Naive thymus-derived CD4-positive, alpha-beta T cell (primary cell): ENCODE results near the gene ORC1. TPM values are rescaled to one million over a fixed set of nuclear protein-coding genes. Genes with fewer than 3 reads are reported as not detected.
A peak's percentile ranks its signal among the peaks of the same experiment; 100 is the strongest.

Experiments used
- ATAC-seq: fragments of 150-1000 bp; cut with Tn5 transposase; 2 replicates; pipeline ENCODE4 v1.10.0; 2021; ENCODE audit warnings: mild to moderate bottlenecking, moderate library complexity
- CTCF ChIA-PET: fragments of 350-600 bp; sonication (Branson Sonifier 250); formaldehyde crosslinking; loops from one replicate; lab custom pipeline; 2021; ENCODE audit warnings: antibody characterized with exemption; lab: Charles Lee
- POLR2A ChIA-PET: fragments of 350-600 bp; sonication (Branson Sonifier 250); formaldehyde crosslinking; loops from one replicate; lab custom pipeline; 2021; ENCODE audit warnings: antibody characterized with exemption, inconsistent platforms; lab: Charles Lee
- DNase-seq, 9 donors: peaks; one replicate each; pipeline versions ENCODE4 v3.0.0 to v3.0.0-alpha.2; 2020 to 2022; ENCODE audit warnings: mixed read lengths in 1 of 9
- H3K27ac ChIP-seq: one replicate; pipeline ENCODE4 v1.7.0; 2013; ENCODE audit warnings: mild to moderate bottlenecking, low read depth, low read length, moderate library complexity
- H3K27me3 ChIP-seq, 2 donors: one replicate each; pipeline ENCODE4 v1.7.0; 2013; ENCODE audit warnings: low read length in 2 of 2, mild to moderate bottlenecking in 2 of 2, moderate library complexity in 2 of 2; ENCODE audit not compliant: control insufficient read depth in 2 of 2, insufficient read depth in 2 of 2
- H3K36me3 ChIP-seq, 3 experiments: 1 replicate in 2 of 3; 2 replicates in 1 of 3; pipeline ENCODE4 v1.7.0; 2013; ENCODE audit warnings: low read length in 3 of 3, mild to moderate bottlenecking in 3 of 3, moderate library complexity in 1 of 3; ENCODE audit not compliant: insufficient read depth in 3 of 3, control insufficient read depth in 2 of 3
- H3K4me1 ChIP-seq, 2 donors: one replicate each; pipeline ENCODE4 v1.7.0; 2013; ENCODE audit warnings: low read length in 2 of 2, mild to moderate bottlenecking in 2 of 2, moderate library complexity in 1 of 2; ENCODE audit not compliant: control insufficient read depth in 2 of 2, insufficient read depth in 2 of 2
- H3K4me3 ChIP-seq: 2 replicates; pipeline ENCODE4 v1.7.0; 2013; ENCODE audit warnings: mild to moderate bottlenecking, low read length
- H3K9me3 ChIP-seq, 3 experiments: 1 replicate in 2 of 3; 2 replicates in 1 of 3; pipeline ENCODE4 v1.7.0; 2013; ENCODE audit warnings: low read length in 3 of 3; ENCODE audit not compliant: control insufficient read depth in 2 of 3
- H3K27ac Mint-ChIP-seq, 9 donors: one replicate each; pipeline ENCODE4 v1.8.0; 2020 to 2022; ENCODE audit warnings: mixed read lengths in 9 of 9, mild to moderate bottlenecking in 8 of 9, moderate library complexity in 5 of 9, inconsistent platforms in 2 of 9
- H3K27me3 Mint-ChIP-seq, 5 donors: one replicate each; pipeline ENCODE4 v1.8.0; 2021 to 2022; ENCODE audit warnings: mixed read lengths in 5 of 5, mild to moderate bottlenecking in 1 of 5
- H3K36me3 Mint-ChIP-seq, 5 donors: one replicate each; pipeline ENCODE4 v1.8.0; 2020 to 2022; ENCODE audit warnings: mixed read lengths in 5 of 5, mild to moderate bottlenecking in 3 of 5, inconsistent platforms in 1 of 5
- H3K4me1 Mint-ChIP-seq, 7 donors: one replicate each; pipeline ENCODE4 v1.8.0; 2020 to 2022; ENCODE audit warnings: mixed read lengths in 7 of 7, mild to moderate bottlenecking in 3 of 7, inconsistent platforms in 1 of 7
- H3K4me3 Mint-ChIP-seq, 10 donors: one replicate each; pipeline ENCODE4 v1.8.0; 2020 to 2022; ENCODE audit warnings: mild to moderate bottlenecking in 10 of 10, mixed read lengths in 10 of 10, moderate library complexity in 6 of 10, inconsistent platforms in 2 of 10
- H3K9me3 Mint-ChIP-seq, 11 donors: one replicate each; pipeline ENCODE4 v1.8.0; 2020 to 2022; ENCODE audit warnings: mixed read lengths in 11 of 11, mild to moderate bottlenecking in 4 of 11, inconsistent platforms in 1 of 11, moderate library complexity in 1 of 11
- intact Hi-C, 2 donors: fragments of 100-400 bp; cut with micrococcal nuclease; formaldehyde crosslinking; loops; one replicate each; pipeline ENCODE4 v1.15.1; 2023
- polyA plus RNA-seq, 2 donors: library from polyadenylated mRNA; unstranded; fragments of 300-500 nt; fragmentation: Illumina TruSeq; gene quantifications; one replicate each; pipeline ENCODE4 v1.2.3, GENCODE V29; 2021
- total RNA-seq, 6 experiments: library from RNA in 5 of 6; stranded (reverse) in 5 of 6; gene quantifications; 1 replicate in 5 of 6; 2 replicates in 1 of 6; pipeline ENCODE4 v1.2.3 and lab custom pipeline; 2021 to 2026

ORC1 gene
- total and polyA plus RNA-seq, 7 experiments from 2014 or later, result 0.74 to 25.2 (median 1.2) TPM; not detected in 1

DNA sequence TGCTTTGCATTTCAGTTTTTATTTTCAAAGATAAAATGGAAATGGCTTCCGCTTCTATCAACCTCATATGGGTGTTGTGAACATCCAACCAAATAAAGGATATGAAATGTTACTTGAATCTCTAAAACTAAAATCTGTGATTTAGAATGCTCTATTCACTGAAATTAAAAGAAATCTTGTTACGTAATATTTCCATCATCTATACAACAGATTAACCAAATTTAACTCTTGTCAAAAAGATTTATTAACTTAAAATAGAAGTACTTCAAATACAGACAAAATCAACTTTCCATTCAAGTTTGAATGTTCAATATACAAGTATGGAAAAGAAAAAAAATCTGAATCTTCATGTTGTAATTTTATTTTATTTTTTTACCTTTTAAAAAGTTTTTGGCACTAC is 18.8 kb upstream of the ORC1 start:
- H3K27ac ChIP-seq, result peak overlapping the region; percentile 63
- ChIA-PET CTCF (interaction anchor here (0.8 to 1.0 kb wide), 3 partner anchors 18 to 263 kb away, joined by 3 to 5 read pairs (median 3); no protein-coding TSS in a partner anchor), POLR2A (interaction anchor here (0.6 to 4.1 kb wide), 6 partner anchors 10 to 280 kb away, joined by 3 to 53 read pairs (median 4); partner anchors contain the start of genes ORC1, PRPF38A and TUT4)
- no peaks in the 10 kb centered on the region for H3K9me3 ChIP-seq
- H3K4me3 ChIP-seq, result no peak overlapping the region
- no peaks in the 10 kb centered on the region for H3K9me3 Mint-ChIP-seq
- H3K27ac Mint-ChIP-seq, result peak overlapping the region in 8 of 9 donors; percentile 35 to 87 (median 72)
- no peaks in the 10 kb centered on the region for H3K27me3 ChIP-seq
- intact Hi-C loops, result loop anchor here (1.0 to 5.0 kb wide), 5 partner anchors 49 to 366 kb away; partner anchors contain the start of genes BTF3L4 (in 2 of the 2), TXNDC12 (in 2 of the 2), CC2D1B (in 1 of the 2) and ZFYVE9 (in 1 of the 2)
- ATAC-seq (no peak), DNase-seq (no peak)
- no peaks in the 10 kb centered on the region for H3K27me3 Mint-ChIP-seq
- H3K4me1 Mint-ChIP-seq, result peaks cover 33 to 84% (median 56%) of the 10 kb centered on the region in 7 donors
- peaks cover 0 to 14% (median 4%) of the 10 kb centered on the region in 3 experiments for H3K36me3 ChIP-seq
- peaks cover 35 to 57% of the 10 kb centered on the region in 2 donors for H3K4me1 ChIP-seq
- H3K36me3 Mint-ChIP-seq, result peaks cover 0 to 33% (median 27%) of the 10 kb centered on the region in 5 donors
- peak overlapping the region in 1 of 10 donors; percentile 37 for H3K4me3 Mint-ChIP-seq

DNA sequence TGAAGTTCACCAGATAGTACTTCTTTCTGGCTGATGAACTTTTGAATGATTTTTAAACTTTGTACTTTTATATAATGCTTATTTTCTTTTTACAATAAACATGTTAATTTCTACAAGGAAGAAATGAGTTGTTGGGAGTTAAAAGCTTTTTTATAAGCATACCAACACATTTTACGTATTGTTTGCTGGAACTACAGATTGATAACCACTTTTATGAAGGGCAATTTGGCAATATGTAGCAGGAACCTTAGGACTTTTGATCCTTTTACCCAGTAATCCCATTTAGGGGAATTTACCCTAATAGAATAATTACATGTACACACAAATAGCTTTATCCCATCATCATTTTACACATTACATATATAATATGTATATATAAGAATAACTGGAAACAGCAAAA is 16.5 kb upstream of the ORC1 start:
- Histone ChIP-seq H3K27me3 (no peaks in the 10 kb centered on the region), H3K4me3 (no peak overlapping the region), H3K4me1 (peaks cover 31 to 49% of the 10 kb centered on the region in 2 donors), H3K27ac (no peak overlapping the region), H3K36me3 (peaks cover 5 to 37% (median 15%) of the 10 kb centered on the region in 3 experiments), H3K9me3 (no peaks in the 10 kb centered on the region)
- H3K9me3 Mint-ChIP-seq, result no peaks in the 10 kb centered on the region
- peak overlapping the region in 5 of 9 donors; percentile 27 to 91 (median 80) for H3K27ac Mint-ChIP-seq
- DNase-seq (no peak), ATAC-seq (no peak)
- ChIA-PET CTCF (interaction anchor here (0.7 to 1.0 kb wide), 2 partner anchors 11 to 101 kb away, joined by 3 read pairs; no protein-coding TSS in a partner anchor), POLR2A (interaction anchor here (4.4 kb wide), 1 partner anchor 16 kb away, joined by 31 read pairs; the partner anchor contains the start of genes ORC1 and PRPF38A)
- no peak overlapping the region for H3K4me3 Mint-ChIP-seq
- intact Hi-C loops, result loop anchor here (5.0 kb wide), 3 partner anchors 52 to 363 kb away; partner anchors contain the start of genes BTF3L4 (in 2 of the 2), TXNDC12 (in 2 of the 2) and ZFYVE9 (in 1 of the 2)
- H3K4me1 Mint-ChIP-seq, result peaks cover 32 to 84% (median 54%) of the 10 kb centered on the region in 7 donors
- no peaks in the 10 kb centered on the region for H3K27me3 Mint-ChIP-seq
- H3K36me3 Mint-ChIP-seq, result peaks cover 7 to 34% (median 29%) of the 10 kb centered on the region in 5 donors

DNA sequence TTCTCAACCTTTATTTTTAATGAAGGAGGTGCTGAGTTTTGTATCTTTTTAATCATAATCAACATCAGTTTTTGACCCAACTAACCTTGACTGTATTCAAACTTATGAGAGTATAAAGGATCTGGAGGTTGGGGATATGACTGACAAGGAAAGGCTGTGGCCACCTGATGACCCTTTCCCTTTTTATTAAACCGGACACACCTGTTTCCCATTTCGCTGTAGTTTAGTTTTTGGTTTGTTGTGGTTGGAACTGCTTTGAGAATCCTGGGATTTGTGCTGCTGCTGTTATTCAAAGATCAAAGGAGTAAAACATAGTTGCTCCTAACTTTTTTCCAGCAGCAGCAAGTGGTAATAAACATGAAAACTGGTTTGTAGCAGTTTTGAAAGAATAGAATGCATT is 12.6 kb upstream of the ORC1 start:
- ChIA-PET CTCF (interaction anchor here (0.6 kb wide), 1 partner anchor 44 kb away, joined by 3 read pairs; no protein-coding TSS in a partner anchor), POLR2A (interaction anchor here (1.9 to 4.4 kb wide), 2 partner anchors 10 to 12 kb away, joined by 5 to 31 read pairs; partner anchors contain the start of genes ORC1 and PRPF38A)
- no peak overlapping the region for H3K4me3 Mint-ChIP-seq
- Histone ChIP-seq H3K4me1 (peaks cover 0 to 19% of the 10 kb centered on the region in 2 donors), H3K36me3 (peaks cover 22 to 74% (median 45%) of the 10 kb centered on the region in 3 experiments), H3K27me3 (no peaks in the 10 kb centered on the region), H3K9me3 (no peaks in the 10 kb centered on the region), H3K4me3 (no peak overlapping the region), H3K27ac (no peak overlapping the region)
- peak overlapping the region in 4 of 9 donors; percentile 2 to 80 (median 66) for H3K27ac Mint-ChIP-seq
- H3K36me3 Mint-ChIP-seq, result peaks cover 23 to 48% (median 41%) of the 10 kb centered on the region in 5 donors
- peaks cover 15 to 54% (median 32%) of the 10 kb centered on the region in 7 donors for H3K4me1 Mint-ChIP-seq
- ATAC-seq (no peak), DNase-seq (no peak)
- no peaks in the 10 kb centered on the region for H3K27me3 Mint-ChIP-seq
- peaks cover 0 to 2% (median 0%) of the 10 kb centered on the region in 11 donors for H3K9me3 Mint-ChIP-seq
- intact Hi-C loops, result no loop called here

DNA sequence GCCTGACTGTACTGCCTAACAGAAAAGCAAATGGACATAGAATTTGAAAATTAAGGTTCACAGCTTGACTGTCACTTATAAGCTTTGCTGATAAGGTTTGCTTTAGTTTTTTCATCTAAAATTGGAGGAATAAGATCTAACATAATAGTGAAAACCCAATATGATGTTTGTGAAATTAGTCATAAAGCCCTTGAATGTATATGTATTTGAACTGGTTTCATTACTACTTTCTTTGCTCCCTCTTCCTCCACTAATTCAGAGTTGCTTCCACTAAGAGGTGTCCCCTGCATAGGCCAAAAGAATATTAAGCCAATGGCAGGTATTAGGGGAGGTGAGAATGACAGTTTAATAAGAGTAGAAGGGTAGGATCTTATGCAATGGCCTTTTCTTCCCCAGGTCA is 10.7 kb upstream of the ORC1 start:
- peaks cover 30 to 60% (median 50%) of the 10 kb centered on the region in 5 donors for H3K36me3 Mint-ChIP-seq
- H3K4me1 Mint-ChIP-seq, result peaks cover 15 to 43% (median 29%) of the 10 kb centered on the region in 7 donors
- intact Hi-C loops, result no loop called here
- H3K9me3 Mint-ChIP-seq, result peaks cover 0 to 2% (median 0%) of the 10 kb centered on the region in 11 donors
- H3K4me3 ChIP-seq, result no peak overlapping the region
- ChIA-PET CTCF (no interaction called here), POLR2A (interaction anchor here (0.6 to 2.3 kb wide), 3 partner anchors 10 to 388 kb away, joined by 3 to 11 read pairs (median 3); partner anchors contain the start of genes ORC1 and PRPF38A)
- no peaks in the 10 kb centered on the region for H3K27me3 ChIP-seq
- H3K27ac Mint-ChIP-seq, result peak overlapping the region in 5 of 9 donors; percentile 0 to 57 (median 28)
- no peak for ATAC-seq
- peaks cover 0 to 17% of the 10 kb centered on the region in 2 donors for H3K4me1 ChIP-seq
- no peak overlapping the region for H3K4me3 Mint-ChIP-seq
- peaks cover 31 to 81% (median 59%) of the 10 kb centered on the region in 3 experiments for H3K36me3 ChIP-seq
- H3K9me3 ChIP-seq, result no peaks in the 10 kb centered on the region
- H3K27me3 Mint-ChIP-seq, result no peaks in the 10 kb centered on the region
- no peak overlapping the region for H3K27ac ChIP-seq
- DNase-seq, result no peak

DNA sequence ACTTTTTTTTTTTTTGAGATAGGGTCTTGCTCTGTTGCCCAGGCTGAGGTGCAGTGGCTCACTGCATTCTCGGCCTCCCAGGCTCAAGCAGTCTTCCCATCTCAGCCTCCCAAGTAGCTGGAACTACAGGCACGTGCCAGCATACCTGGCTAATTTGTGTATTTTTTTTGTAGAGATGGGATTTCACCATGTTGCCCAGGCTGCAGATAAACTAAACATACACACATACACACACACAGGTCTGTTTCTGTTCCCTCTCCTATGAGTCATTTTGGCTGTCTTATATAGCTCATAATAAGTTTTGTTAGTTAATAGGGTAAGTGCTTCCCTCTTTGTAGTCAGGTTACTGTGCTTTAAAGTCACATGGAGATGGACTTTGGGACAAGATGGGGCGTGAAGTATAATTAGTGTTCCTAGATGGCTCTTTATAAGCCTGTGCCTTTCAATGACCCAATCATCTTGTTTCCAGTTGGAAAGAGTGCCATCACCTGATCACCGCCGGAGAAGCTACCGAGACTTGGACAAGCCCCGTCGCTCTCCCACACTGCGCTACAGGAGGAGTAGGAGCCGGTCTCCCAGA is 9.3 kb upstream of the ORC1 start:
- Mint-ChIP-seq H3K9me3 (peaks cover 0 to 2% (median 0%) of the 10 kb centered on the region in 11 donors), H3K4me3 (no peak overlapping the region), H3K4me1 (peaks cover 8 to 36% (median 24%) of the 10 kb centered on the region in 7 donors), H3K36me3 (peaks cover 34 to 62% (median 51%) of the 10 kb centered on the region in 5 donors), H3K27me3 (no peaks in the 10 kb centered on the region), H3K27ac (peak overlapping the region in 1 of 9 donors; percentile 25)
- Histone ChIP-seq H3K27ac (no peak overlapping the region), H3K36me3 (peaks cover 44 to 89% (median 63%) of the 10 kb centered on the region in 3 experiments), H3K9me3 (no peaks in the 10 kb centered on the region), H3K4me3 (no peak overlapping the region), H3K4me1 (peaks cover 0 to 5% of the 10 kb centered on the region in 2 donors), H3K27me3 (no peaks in the 10 kb centered on the region)
- no peak for DNase-seq
- ChIA-PET POLR2A (interaction anchor here (1.3 to 2.3 kb wide), 3 partner anchors 9 to 224 kb away, joined by 4 to 11 read pairs (median 4); partner anchors contain the start of genes ORC1 and PRPF38A), CTCF (no interaction called here)
- no peak for ATAC-seq
- intact Hi-C loops, result no loop called here

DNA sequence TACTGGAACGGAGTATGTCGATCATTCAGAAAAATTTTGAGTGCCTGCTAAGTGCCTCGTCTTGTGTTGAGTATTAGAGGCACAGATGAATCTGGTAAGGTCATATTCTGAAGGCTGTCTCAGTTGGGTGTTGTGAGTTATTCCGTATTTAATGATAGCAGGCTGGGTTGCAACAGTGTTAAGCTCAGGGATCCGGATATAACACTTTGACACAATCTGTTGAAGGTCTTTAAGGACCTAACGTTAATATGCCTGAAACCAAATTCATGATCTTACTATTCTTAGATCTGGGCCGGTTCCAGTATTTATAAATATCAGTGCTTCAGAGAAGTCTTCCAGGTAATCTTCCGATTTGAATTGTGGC is 734 bp upstream of the ORC1 start:
- Histone ChIP-seq H3K27ac (peak overlapping the region; percentile 92), H3K4me3 (peak overlapping the region; percentile 83), H3K4me1 (peaks cover 10 to 16% of the 10 kb centered on the region in 2 donors), H3K36me3 (peaks cover 13 to 26% (median 15%) of the 10 kb centered on the region in 3 experiments), H3K9me3 (no peaks in the 10 kb centered on the region), H3K27me3 (no peaks in the 10 kb centered on the region)
- peaks cover 0 to 3% (median 0%) of the 10 kb centered on the region in 11 donors for H3K9me3 Mint-ChIP-seq
- CTCF ChIA-PET, result interaction anchor here (0.6 to 0.9 kb wide), 2 partner anchors 19 to 264 kb away, joined by 3 to 5 read pairs; no protein-coding TSS in a partner anchor
- DNase-seq, result no peak
- H3K4me3 Mint-ChIP-seq, result peak overlapping the region; percentile 96 to 100 (median 99)
- POLR2A ChIA-PET, result interaction anchor here (0.6 to 5.0 kb wide), 14 partner anchors 9 to 527 kb away, joined by 3 to 68 read pairs (median 7); partner anchors contain the start of genes CC2D1B, GPX7 and TUT4
- ATAC-seq, result no peak
- peak overlapping the region; percentile 95 to 100 (median 98) for H3K27ac Mint-ChIP-seq
- no peaks in the 10 kb centered on the region for H3K27me3 Mint-ChIP-seq
- intact Hi-C loops, result loop anchor here (1.0 to 10.0 kb wide), 18 partner anchors 19 to 1440 kb away; partner anchors contain the start of genes BTF3L4 (in 2 of the 2), CC2D1B (in 2 of the 2), TUT4 (in 2 of the 2) and CZIB (in 1 of the 2)
- H3K4me1 Mint-ChIP-seq, result peaks cover 11 to 62% (median 47%) of the 10 kb centered on the region in 7 donors
- H3K36me3 Mint-ChIP-seq, result peaks cover 5 to 36% (median 22%) of the 10 kb centered on the region in 5 donors
